ENCODE data around the gene ZNF462.

ZNF462 gene

GRCh38 chr9:106929471-106930177 is 66.7 kb downstream of the ZNF462 start:
- DNase-seq: no peak

DNA sequence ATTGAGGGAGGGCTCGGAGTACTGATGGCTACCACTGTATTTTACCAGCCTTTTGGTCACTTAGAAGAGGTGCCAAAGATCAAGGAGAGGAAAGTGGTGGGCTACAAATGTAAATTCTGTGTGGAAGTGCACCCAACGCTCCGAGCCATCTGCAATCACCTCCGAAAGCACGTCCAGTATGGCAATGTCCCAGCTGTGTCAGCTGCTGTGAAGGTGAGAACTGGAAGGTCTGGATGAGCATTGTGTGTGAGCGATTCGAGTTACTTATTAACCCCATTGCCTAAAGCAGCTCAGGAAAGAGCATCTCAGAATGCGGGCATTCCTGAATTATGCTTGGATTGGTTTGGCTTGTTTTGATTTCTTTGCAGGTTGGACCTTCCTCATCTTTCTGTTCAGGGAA is 67.5 kb downstream of the ZNF462 start:
- DNase-seq: no peak

DNA sequence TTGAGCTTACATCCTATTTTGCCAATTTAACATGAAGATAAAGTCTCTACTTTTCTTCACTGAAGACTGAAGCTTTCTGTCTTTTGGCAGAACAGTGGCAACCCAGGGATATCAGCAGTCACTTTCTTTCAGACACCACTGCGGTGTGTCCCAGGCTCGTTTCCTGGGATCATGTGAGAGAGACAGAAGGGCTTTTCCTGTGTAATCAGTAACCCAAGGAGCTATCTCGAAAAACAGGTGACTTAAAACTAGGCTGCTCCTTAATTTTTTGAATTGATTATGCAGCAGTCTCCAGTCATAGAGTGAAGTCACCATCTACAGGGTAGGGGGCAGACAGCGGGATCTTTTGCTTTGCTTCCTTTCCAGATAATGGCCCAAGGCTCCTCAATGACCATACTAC is 68.5 kb downstream of the ZNF462 start:
- no peak for DNase-seq

GRCh38 chr9:106932178-106932577 is 69.2 kb downstream of the ZNF462 start:
- no peak for DNase-seq

GRCh38 chr9:106932675-106933074 is 69.7 kb downstream of the ZNF462 start:
- no peak for DNase-seq

DNA sequence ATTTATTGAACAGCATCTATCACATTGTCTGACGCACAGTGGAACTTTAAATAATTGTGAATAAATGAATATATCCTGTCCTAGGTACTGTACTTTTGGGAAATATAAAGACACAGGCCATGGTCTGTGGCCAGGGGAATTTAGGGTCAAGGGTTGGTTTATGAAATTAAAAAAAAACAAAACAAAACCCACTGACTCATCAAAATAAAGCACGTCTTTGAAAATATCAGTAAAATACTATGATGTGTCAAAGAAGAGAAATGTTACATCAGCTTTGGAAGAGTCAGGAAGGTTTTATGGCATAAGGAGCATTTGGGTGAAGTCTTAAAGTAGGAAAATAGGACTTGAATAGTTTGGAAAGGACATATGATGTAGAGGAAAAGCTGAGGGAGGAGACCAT is 70.5 kb downstream of the ZNF462 start:
- no peak for DNase-seq

GRCh38 chr9:106934442-106935238 is 71.7 kb downstream of the ZNF462 start:
- no peak for DNase-seq

- DNase-seq: no peak
These were observed 73.7 kb downstream of the ZNF462 start for GRCh38 chr9:106936680-106937079.

DNA sequence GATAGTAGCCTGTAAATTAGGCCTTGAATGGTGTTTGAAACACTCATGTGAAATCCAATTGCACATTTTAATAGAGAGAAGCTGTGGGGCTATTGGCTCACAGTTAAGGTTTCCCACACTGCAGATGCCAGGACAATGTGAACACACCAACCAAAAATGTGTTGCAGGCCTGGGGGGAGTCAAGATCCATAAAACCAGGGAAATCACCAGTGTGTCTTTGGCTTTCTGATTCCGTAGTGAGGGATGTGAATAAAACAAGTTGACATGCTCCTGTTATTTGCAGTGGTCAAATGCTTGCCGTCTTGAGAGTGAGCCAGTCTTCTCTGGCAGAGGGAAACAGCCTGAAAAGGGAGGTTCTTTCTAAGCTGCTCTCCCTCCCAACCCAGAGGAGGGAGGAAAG is 79.0 kb downstream of the ZNF462 start:
- no peak for DNase-seq

DNA sequence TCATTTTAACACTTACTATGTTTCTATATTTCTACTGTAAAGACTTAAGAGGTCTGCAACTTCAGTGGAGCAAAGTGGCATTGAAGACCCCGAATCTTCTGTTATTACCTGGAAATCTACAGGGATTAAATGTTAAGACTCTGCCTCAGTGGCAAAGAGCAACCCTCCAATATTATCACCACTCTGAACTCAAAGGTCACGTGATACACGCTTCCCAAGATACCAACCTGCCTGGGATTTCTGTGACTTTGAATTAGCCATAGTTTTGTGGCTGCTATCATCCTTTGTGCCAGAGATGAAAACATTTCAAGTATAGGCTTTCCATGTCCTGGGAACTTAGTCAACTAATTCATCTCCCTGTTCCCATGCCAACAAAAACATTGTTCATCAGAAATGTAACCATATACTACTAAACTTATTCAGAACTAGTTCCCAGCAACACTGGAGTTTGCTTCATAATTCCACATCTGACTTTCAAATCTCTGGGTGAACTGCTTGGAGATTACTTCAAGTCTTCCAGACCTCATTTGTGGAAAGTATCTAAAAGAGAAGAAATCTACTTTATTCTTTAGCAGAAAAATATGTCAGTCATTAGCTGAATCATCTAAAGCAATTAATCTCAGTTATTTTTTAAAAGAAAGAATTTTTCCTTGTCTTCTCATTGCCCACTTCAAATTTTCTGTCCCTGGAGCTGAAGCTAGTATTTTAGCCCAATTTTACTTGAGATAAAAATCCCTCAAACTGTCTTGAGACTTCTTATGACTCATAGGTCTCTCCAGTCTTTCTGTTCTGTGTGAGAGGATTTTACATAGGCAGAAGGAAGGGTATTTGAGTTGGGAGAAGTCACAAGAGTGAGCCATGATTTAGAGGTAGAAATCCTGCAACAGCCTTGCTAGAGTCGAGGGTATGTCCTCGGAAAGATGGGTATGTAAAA is 83.0 kb downstream of the ZNF462 start:
- no peak for DNase-seq

- DNase-seq: no peak
These were observed 84.3 kb downstream of the ZNF462 start for GRCh38 chr9:106947106-106947900.

- DNase-seq: no peak
These were observed 90.2 kb downstream of the ZNF462 start for GRCh38 chr9:106953174-106953573.

DNA sequence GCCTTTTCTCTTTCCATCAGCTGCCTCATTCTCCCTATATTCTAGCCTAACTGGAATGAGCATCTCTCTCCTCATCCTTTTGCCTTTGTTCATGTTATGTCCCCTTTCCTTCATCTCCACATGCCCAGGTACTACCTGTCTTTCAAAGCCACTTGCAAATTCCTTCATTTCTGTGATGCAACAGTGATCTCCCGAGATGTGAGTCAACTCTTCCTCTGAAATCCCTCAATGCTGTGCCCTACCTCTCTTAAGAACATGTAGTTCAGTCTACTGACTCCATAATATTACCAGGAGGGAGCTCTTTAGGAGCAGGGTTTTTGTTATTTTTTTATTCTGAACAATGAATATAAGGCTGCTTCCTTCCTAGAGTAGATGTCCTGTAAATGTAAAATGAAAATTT is 91.6 kb downstream of the ZNF462 start:
- no peak for DNase-seq

DNA sequence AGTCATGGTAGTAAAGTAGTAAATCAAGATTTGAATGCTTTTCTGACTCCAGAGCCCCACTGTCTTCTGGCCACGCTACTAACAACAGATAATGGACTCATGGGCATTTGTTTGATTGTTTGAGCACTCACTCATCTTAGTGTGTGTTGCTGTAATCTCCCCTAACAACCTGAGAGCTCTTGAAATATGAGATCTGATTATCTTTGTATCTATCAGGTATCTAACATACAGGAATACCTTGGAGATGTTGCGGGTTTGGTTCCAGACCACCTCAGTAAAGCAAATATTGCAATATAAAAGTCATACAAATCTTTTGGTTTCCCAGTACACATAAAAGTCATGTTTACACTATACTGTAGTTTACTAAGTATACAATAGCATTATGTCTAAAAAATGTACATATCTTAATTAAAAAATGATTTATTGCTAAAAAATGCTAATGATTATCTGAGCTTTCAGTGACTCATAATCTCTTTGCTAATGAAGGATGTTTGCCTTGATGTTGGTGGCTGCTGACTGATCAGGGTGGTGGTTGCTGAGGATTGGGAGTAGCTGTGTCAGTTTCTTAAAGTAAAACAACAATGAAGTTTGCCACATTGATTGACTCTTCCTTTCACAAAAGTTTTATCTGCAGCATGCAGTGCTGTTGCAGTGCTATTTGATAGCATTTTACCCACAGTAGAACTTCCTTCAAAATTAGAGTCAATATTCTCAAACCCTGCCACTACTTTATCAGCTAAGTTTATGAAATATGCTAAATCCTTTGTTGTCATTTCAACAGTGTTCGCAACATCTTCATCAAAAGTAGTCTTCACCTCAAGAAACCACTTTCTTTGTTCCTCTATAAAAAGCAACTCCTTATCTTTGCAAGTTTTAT is 92.2 kb downstream of the ZNF462 start:
- DNase-seq: no peak

GRCh38 chr9:106956971-106957370 is 94.0 kb downstream of the ZNF462 start:
- DNase-seq: no peak

DNA sequence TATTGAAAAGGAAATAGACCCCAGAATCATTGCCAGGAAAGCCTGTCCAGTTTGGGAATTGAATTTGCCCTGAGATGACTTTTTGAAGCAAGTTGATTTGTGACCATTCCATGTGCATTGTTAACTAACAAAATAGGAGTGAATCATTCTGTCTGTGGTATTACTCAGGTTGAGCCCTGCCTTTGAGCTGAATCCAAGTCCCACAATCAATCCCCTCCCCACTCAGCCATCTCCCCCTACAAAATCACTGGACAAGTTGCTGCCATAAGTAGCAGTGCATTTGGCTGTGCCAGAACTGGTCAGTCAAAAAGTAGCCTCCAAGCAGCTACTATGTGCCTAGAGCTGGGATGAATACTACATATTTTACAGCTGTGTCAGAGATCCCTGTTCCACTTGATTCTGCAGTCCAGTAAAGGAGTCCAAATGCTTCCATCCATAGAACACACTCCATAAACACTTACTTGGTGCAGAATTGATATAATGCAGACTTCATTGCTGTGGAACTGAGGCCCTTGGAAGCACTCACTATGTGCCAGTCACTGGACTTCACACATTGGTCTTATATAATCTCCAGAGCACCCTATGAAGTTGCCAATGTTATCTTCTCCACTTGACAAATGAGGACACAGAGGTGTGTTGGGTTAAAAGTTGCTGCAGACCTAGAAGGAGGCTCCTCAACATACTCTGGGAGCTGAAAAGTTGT is 96.1 kb downstream of the ZNF462 start:
- no peak for DNase-seq

GRCh38 chr9:106960258-106960657 is 97.3 kb downstream of the ZNF462 start:
- no peak for DNase-seq

GRCh38 chr9:106961623-106962022 is 98.7 kb downstream of the ZNF462 start:
- no peak for DNase-seq

- DNase-seq: no peak
These were observed 99.2 kb downstream of the ZNF462 start for GRCh38 chr9:106962122-106962521.

GRCh38 chr9:106962615-106963363 is 99.8 kb downstream of the ZNF462 start:
- DNase-seq: no peak
